DOHH2 (cell line): Measurements from ENCODE around the gene NMT2.

ENCODE experiments used
- CTCF ChIP-seq: fragments of 200-600 bp; sonication (generic); IDR thresholded peaks from one replicate; pipeline ENCODE4 v1.5.1; 2014; ENCODE audit warnings: antibody characterized with exemption, mild to moderate bottlenecking, low read depth, low read length; ENCODE audit not compliant: poor library complexity, severe bottlenecking
- EZH2phosphoT487 ChIP-seq: fragments of 200-600 bp; sonication (generic); IDR thresholded peaks from 2 replicates; pipeline ENCODE4 v1.6.1; 2017; ENCODE audit warnings: borderline replicate concordance, mild to moderate bottlenecking, antibody characterized with exemption, low read length, moderate library complexity, mixed read lengths

- TF ChIP-seq CTCF: no peak
- TF ChIP-seq EZH2phosphoT487: no peak
Observed at GRCh38 chr10:15183689-15184481, 15.4 kb upstream of the NMT2 start.
